Measurements from ENCODE around the gene OR51B5.

DNA sequence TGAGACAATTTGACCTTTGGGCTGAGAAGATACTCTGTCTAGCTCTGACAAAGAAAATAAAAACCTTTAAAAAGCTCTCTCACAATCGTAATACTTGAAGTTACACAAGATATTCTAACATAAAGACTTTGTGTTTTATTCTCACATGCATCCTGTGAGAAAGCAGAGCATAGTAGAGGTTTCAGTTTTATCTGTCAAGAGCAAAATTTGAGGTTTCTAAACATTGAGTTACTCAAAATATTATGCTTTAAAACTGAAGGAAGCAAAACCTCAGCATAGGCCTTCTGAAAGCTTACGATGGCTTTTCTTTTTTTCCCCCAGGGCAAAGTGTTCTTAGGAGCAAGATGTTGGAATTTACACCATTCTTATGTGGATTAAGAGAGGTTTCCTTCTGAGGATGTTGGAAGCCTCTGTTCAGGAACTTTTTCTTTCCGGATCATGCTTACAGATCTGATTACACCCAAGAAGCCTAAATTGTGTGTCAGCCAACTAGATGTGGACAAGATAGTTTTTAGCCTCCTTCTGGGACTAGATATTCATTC is 25.2 kb upstream of the OR51B5 start:
- no peak for TF ChIP-seq CTCF (IDR thresholded peaks at IDR 0.05; ENCODE audit: insufficient read depth, low read depth, low read length)
- TF ChIP-seq EZH2 (IDR thresholded peaks at IDR 0.05; ENCODE audit: insufficient read depth, low read length), result no peak

Data from astrocyte (in vitro differentiated cells and primary cell).